ENCODE data around the gene KRTAP5-8. TPM values are rescaled to one million over a fixed set of nuclear protein-coding genes. Genes with fewer than 3 reads are reported as not detected.
"Not testable (repeated sequence)": the region's sequence is repeated elsewhere in the genome, so short reads cannot be mapped to it uniquely, and the experiment has no call there.

KRTAP5-8 gene
- total and polyA plus RNA-seq, 2 experiments from 2014 or later = not detected

- H3F3A ChIP-seq (replicated peaks; ENCODE audit: low read depth) = no peaks in the 10 kb centered on the region
- peaks cover 16% of the 10 kb centered on the region for H3K4me1 ChIP-seq (ENCODE audit: insufficient read depth)
- no peaks in the 10 kb centered on the region for H3K79me2 ChIP-seq (replicated peaks; ENCODE audit: insufficient read depth)
- no peaks in the 10 kb centered on the region for H3K27me3 ChIP-seq (ENCODE audit: insufficient read depth)
- Mint-ChIP-seq H3K9me3 (no peaks in the 10 kb centered on the region), H3K4me1 (peaks cover 39% of the 10 kb centered on the region), H3K27me3 (ENCODE audit: insufficient read depth, low read depth, poor library complexity) (peaks cover 20% of the 10 kb centered on the region), H3K27ac (no peak overlapping the region), H3K36me3 (ENCODE audit: low read depth) (no peaks in the 10 kb centered on the region; the same call in 2 of the 3 replicates), H3K4me3 (no peak overlapping the region)
- no peaks in the 10 kb centered on the region for H4K20me1 ChIP-seq (replicated peaks; ENCODE audit: insufficient read depth)
- H3K9me2 ChIP-seq (ENCODE audit: insufficient read depth) = no peaks in the 10 kb centered on the region
- H3K4me2 ChIP-seq = no peak overlapping the region
- no peak for TF ChIP-seq REST (IDR thresholded peaks at IDR 0.05; ENCODE audit: unreplicated experiment)
- no peak for TF ChIP-seq EZH2 (IDR thresholded peaks at IDR 0.05; ENCODE audit: low read depth, unreplicated experiment)
- TF ChIP-seq EZH2phosphoT487 (IDR thresholded peaks at IDR 0.05; ENCODE audit: unreplicated experiment) = no peak
- no peak for TF ChIP-seq JUNB (IDR thresholded peaks at IDR 0.05; ENCODE audit: unreplicated experiment)
- TF ChIP-seq POLR2AphosphoS5 (IDR thresholded peaks at IDR 0.05; ENCODE audit: low read depth) = no peak
- no peak for TF ChIP-seq ZNF462 (CRISPR knock-in tag; IDR thresholded peaks at IDR 0.05)
- no peak for TF ChIP-seq CTCF (conservative IDR thresholded peaks at IDR 0.05; ENCODE audit: low read depth in 2 of 2)
- no peak for TF ChIP-seq ZNF114 (CRISPR knock-in tag; IDR thresholded peaks at IDR 0.05)
- no peak for TF ChIP-seq CREB1 (CRISPR knock-in tag; IDR thresholded peaks at IDR 0.05; ENCODE audit: low read depth)
- no peaks in the 10 kb centered on the region for H3K36me3 ChIP-seq (ENCODE audit: insufficient read depth)
- ATAC-seq (peak; percentile 9; the same call in 2 of the 3 replicates), DNase-seq (ENCODE audit: low spot score) (no peak)
- H2AFZ ChIP-seq = no peak overlapping the region
- H3K4me3 ChIP-seq = no peak overlapping the region
- no peak overlapping the region for H3K27ac ChIP-seq (ENCODE audit: low read depth)
Measured at GRCh38 chr11:71568704-71569349, 31.0 kb downstream of the KRTAP5-8 start.

- not testable (repeated sequence) for H3K27ac Mint-ChIP-seq; H3K4me3 Mint-ChIP-seq; H3K36me3 ChIP-seq (ENCODE audit: insufficient read depth); H3K27me3 ChIP-seq (ENCODE audit: insufficient read depth); H3K27ac ChIP-seq (ENCODE audit: low read depth); H3K4me3 ChIP-seq; H3K9me3 Mint-ChIP-seq; H3K4me2 ChIP-seq; DNase-seq (ENCODE audit: low spot score); H3K79me2 ChIP-seq (replicated peaks; ENCODE audit: insufficient read depth); ATAC-seq; H2AFZ ChIP-seq; H3F3A ChIP-seq (replicated peaks; ENCODE audit: low read depth); H3K36me3 Mint-ChIP-seq (ENCODE audit: low read depth); H3K9me2 ChIP-seq (ENCODE audit: insufficient read depth); H4K20me1 ChIP-seq (replicated peaks; ENCODE audit: insufficient read depth)
- H3K27me3 Mint-ChIP-seq (ENCODE audit: insufficient read depth, low read depth, poor library complexity) = peaks cover 17% of the 10 kb centered on the region
- peaks cover 16% of the 10 kb centered on the region for H3K4me1 ChIP-seq (ENCODE audit: insufficient read depth)
- peaks cover 30% of the 10 kb centered on the region for H3K4me1 Mint-ChIP-seq
Measured at GRCh38 chr11:71571101-71571850, 33.5 kb downstream of the KRTAP5-8 start.
